ENCODE data around the gene KRTAP4-6.

DNA sequence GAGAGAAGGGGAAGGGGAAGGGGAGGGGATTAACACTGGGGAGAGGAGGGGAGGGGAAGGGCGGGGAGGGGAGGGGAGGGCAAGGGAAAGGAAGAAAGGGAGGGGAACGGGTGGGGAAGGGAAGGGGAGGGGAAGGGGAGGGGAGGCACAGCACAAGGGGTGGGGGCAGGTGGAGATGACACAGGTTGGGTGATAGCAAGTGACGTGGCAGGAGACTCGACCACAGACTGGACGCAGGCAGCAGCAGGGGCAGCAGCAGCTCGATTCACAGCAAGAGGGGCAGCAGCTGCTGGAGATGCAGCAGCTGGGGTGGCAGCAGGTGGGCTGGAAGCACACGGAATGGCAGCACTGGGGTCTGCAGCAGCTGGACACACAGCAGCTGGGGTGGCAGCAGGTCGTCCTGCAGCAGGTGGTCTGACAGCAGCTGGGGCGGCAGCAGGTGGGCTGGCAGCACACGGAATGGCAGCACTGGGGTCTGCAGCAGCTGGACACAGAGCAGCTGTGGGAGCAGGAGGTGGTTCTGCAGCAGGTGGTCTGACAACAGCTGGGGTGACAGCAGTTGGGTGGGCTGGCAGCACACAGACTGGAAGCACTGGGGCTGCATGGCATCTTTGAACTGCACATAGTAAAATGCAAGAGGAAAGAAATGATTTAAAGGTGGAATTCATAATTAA is 38.6 kb downstream of the KRTAP4-6 start, which contains the start of gene KRTAP4-16:
- no peak for TF ChIP-seq EP300 (IDR thresholded peaks at IDR 0.05)
- TF ChIP-seq, protein P1, sequence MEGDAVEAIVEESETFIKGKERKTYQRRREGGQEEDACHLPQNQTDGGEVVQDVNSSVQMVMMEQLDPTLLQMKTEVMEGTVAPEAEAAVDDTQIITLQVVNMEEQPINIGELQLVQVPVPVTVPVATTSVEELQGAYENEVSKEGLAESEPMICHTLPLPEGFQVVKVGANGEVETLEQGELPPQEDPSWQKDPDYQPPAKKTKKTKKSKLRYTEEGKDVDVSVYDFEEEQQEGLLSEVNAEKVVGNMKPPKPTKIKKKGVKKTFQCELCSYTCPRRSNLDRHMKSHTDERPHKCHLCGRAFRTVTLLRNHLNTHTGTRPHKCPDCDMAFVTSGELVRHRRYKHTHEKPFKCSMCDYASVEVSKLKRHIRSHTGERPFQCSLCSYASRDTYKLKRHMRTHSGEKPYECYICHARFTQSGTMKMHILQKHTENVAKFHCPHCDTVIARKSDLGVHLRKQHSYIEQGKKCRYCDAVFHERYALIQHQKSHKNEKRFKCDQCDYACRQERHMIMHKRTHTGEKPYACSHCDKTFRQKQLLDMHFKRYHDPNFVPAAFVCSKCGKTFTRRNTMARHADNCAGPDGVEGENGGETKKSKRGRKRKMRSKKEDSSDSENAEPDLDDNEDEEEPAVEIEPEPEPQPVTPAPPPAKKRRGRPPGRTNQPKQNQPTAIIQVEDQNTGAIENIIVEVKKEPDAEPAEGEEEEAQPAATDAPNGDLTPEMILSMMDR (IDR thresholded peaks at IDR 0.05): no peak

Data from ovary (tissue), 3 donors.